Neutrophil (primary cell): ENCODE data around the gene LYL1.

Experiments
- H3K27ac ChIP-seq: fragments of 200-600 bp; sonication (generic); 2 replicates; pipeline ENCODE4 v1.5.1; 2016; ENCODE audit warnings: mild to moderate bottlenecking, moderate library complexity
- H3K27me3 ChIP-seq: fragments of 200-600 bp; sonication (generic); 2 replicates; pipeline ENCODE4 v1.6.0; 2016; ENCODE audit warnings: mild to moderate bottlenecking
- H3K36me3 ChIP-seq: fragments of 200-600 bp; sonication (generic); 2 replicates; pipeline ENCODE4 v1.5.1; 2017
- H3K4me1 ChIP-seq, 2 experiments: fragments of 200-600 bp in 1 of 2; sonication (generic) in 1 of 2; 1 replicate in 1 of 2; 2 replicates in 1 of 2; pipeline versions ENCODE4 v1.5.1 to v1.6.1; 2013 to 2016; ENCODE audit warnings: low read depth in 1 of 2, low read length in 1 of 2, mild to moderate bottlenecking in 1 of 2, moderate library complexity in 1 of 2; ENCODE audit not compliant: control insufficient read depth in 1 of 2, insufficient read depth in 1 of 2
- H3K4me3 ChIP-seq, 2 experiments: fragments of 200-600 bp in 1 of 2; sonication (generic) in 1 of 2; 1 replicate in 1 of 2; 2 replicates in 1 of 2; pipeline ENCODE4 v1.5.1; 2013 to 2016; ENCODE audit warnings: low read depth in 1 of 2, low read length in 1 of 2, mild to moderate bottlenecking in 1 of 2, moderate library complexity in 1 of 2
- H3K9me3 ChIP-seq: fragments of 200-600 bp; sonication (generic); 2 replicates; pipeline ENCODE4 v1.5.1; 2016
- CTCF ChIP-seq: fragments of 200-600 bp; sonication (generic); IDR thresholded peaks from 2 replicates; pipeline ENCODE4 v1.5.1; 2016; ENCODE audit warnings: antibody characterized with exemption

LYL1 gene

GRCh38 chr19:13082192-13083007 lies 20.3 kb downstream of the LYL1 start:
- no peak for TF ChIP-seq CTCF
- peaks cover 8% of the 10 kb centered on the region for H3K27me3 ChIP-seq
- H3K4me3 ChIP-seq: no peak overlapping the region
- peaks cover 0 to 7% of the 10 kb centered on the region in 2 experiments for H3K4me1 ChIP-seq
- H3K9me3 ChIP-seq: no peaks in the 10 kb centered on the region
- no peak overlapping the region for H3K27ac ChIP-seq
- no peaks in the 10 kb centered on the region for H3K36me3 ChIP-seq

GRCh38 chr19:13079542-13079986 lies 23.1 kb downstream of the LYL1 start:
- H3K36me3 ChIP-seq: no peaks in the 10 kb centered on the region
- H3K9me3 ChIP-seq: no peaks in the 10 kb centered on the region
- peaks cover 12% of the 10 kb centered on the region for H3K27me3 ChIP-seq
- no peak overlapping the region for H3K27ac ChIP-seq
- TF ChIP-seq CTCF: no peak
- peaks cover 0 to 7% of the 10 kb centered on the region in 2 experiments for H3K4me1 ChIP-seq
- H3K4me3 ChIP-seq: no peak overlapping the region

GRCh38 chr19:13078897-13079541 lies 23.6 kb downstream of the LYL1 start:
- H3K4me1 ChIP-seq: peaks cover 0 to 7% of the 10 kb centered on the region in 2 experiments
- H3K4me3 ChIP-seq: no peak overlapping the region
- no peak overlapping the region for H3K27ac ChIP-seq

GRCh38 chr19:13078381-13078780 lies 24.3 kb downstream of the LYL1 start:
- H3K9me3 ChIP-seq: no peaks in the 10 kb centered on the region
- no peak overlapping the region for H3K27ac ChIP-seq
- peaks cover 12% of the 10 kb centered on the region for H3K27me3 ChIP-seq
- no peaks in the 10 kb centered on the region for H3K36me3 ChIP-seq
- no peak for TF ChIP-seq CTCF
- peaks cover 0 to 7% of the 10 kb centered on the region in 2 experiments for H3K4me1 ChIP-seq
- H3K4me3 ChIP-seq: no peak overlapping the region

More at GRCh38 chr19:13078897-13079541, 23.6 kb downstream of the LYL1 start:
- no peaks in the 10 kb centered on the region for H3K36me3 ChIP-seq
- peaks cover 12% of the 10 kb centered on the region for H3K27me3 ChIP-seq
- no peaks in the 10 kb centered on the region for H3K9me3 ChIP-seq
- TF ChIP-seq CTCF: no peak

- peaks cover 12% of the 10 kb centered on the region for H3K27me3 ChIP-seq
- H3K4me1 ChIP-seq: peaks cover 0 to 7% of the 10 kb centered on the region in 2 experiments
- no peak overlapping the region for H3K27ac ChIP-seq
- no peak overlapping the region for H3K4me3 ChIP-seq
- no peaks in the 10 kb centered on the region for H3K36me3 ChIP-seq
- H3K9me3 ChIP-seq: no peaks in the 10 kb centered on the region
- TF ChIP-seq CTCF: no peak
Observed at GRCh38 chr19:13077240-13077639, 25.4 kb downstream of the LYL1 start.
